NCI-H2196 treated with DMSO at 0.1 percent for 48 hours (cell line): Measurements from ENCODE around the gene EMILIN2.
A peak's percentile ranks its signal among the peaks of the same experiment; 100 is the strongest.

ENCODE experiments used
- DNase-seq: peaks from one replicate; lab custom pipeline; 2025; ENCODE audit not compliant: unreplicated experiment; lab: John Stamatoyannopoulos, UW

The EMILIN2 gene

GRCh38 chr18:2897448-2898185 lies 50.8 kb downstream of the EMILIN2 start:
- DNase-seq: no peak

GRCh38 chr18:2898186-2898640 lies 51.4 kb downstream of the EMILIN2 start:
- no peak for DNase-seq

GRCh38 chr18:2900684-2901422 lies 54.0 kb downstream of the EMILIN2 start:
- DNase-seq: no peak

DNA sequence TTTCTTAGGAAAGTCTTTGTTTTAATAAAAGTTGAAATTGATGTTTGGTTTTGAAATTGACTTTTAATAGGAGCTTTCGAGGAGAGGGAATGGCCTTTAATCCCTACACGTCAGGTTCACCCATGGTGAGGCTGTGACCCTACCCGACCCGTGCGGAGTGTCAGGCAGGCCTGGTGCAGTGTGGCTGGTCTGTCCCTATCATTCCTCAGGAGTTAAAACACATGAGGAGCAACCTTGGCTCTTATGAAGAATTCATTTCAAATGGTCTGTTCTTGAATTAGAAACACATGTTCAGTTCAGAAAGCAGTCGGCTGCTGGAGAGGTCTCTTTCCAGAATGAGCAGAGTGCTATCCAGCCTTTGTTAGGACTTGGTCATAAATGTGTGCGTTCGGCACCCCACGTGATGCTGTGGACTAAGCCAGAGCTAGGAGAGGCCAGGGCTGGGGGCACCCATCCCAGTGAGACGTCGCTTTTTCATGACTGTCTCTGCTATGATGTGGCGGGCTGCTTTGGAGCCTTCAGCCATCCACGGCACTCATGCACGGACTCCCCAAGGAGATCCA lies 54.7 kb downstream of the EMILIN2 start:
- no peak for DNase-seq

DNA sequence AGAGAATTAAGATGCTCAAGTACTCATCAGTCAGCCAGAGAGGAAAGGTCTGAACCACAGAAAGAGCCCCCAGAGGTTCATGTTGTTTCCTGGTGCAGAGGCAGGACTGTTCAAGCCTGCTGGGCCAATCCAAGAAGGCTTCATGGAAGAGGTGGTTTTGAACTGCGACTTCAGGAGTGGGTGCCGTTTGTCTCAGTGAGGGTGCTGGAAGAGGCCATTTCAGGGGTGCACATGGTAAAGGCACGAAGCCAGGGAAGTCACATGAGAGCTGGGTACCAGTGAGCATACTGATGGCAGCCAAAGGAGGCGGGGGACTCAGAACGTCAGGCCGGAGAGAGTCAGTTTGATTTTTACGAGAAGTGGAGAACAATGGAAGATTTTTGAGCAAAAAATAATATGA lies 55.5 kb downstream of the EMILIN2 start:
- DNase-seq: no peak

GRCh38 chr18:2903006-2903405 lies 56.2 kb downstream of the EMILIN2 start:
- DNase-seq: peak; percentile 31

DNA sequence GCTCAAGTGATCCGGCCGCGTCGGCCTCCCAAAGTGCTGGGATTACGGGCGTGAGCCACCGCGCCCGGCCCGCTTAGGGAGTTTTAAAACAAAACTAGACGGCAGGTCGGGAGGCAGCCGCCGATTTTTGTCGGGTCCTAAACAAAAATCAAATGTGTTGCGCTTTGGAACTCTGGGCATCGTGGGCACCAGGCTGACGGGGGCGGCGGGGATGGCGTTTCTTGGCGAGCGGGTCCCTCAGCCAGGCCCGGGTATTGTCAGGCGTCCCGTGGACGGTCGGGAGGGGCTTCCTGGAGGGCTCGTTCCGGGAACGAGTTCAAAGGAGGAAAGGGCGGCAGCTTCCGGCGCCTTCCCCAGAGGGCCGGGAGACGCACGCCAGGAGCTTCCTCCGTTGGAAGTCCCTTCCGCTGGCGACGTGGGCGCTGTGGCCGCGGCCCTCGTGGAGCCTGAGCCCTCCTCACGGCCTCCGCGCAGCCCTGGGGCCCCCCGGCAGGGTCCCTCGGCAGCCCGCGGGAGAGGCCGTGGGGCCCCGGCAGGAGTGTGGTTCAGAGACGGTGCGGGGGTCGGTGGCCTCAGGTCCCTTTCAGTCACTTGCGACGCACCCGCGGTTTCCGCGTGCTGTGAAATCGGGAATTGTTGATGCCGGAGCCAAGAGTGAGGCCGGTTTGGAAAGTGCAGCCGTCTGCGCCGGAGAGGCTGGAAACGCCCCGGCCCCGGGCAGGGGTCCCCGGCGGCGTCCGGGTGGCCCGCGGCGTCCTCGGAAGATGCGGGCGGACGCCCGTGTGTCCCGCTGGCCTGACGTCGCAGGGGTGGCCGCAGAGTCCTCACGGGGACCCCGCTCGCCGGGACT lies 59.3 kb downstream of the EMILIN2 start:
- DNase-seq: no peak

GRCh38 chr18:2906704-2907549 lies 60.1 kb downstream of the EMILIN2 start:
- no peak for DNase-seq

DNA sequence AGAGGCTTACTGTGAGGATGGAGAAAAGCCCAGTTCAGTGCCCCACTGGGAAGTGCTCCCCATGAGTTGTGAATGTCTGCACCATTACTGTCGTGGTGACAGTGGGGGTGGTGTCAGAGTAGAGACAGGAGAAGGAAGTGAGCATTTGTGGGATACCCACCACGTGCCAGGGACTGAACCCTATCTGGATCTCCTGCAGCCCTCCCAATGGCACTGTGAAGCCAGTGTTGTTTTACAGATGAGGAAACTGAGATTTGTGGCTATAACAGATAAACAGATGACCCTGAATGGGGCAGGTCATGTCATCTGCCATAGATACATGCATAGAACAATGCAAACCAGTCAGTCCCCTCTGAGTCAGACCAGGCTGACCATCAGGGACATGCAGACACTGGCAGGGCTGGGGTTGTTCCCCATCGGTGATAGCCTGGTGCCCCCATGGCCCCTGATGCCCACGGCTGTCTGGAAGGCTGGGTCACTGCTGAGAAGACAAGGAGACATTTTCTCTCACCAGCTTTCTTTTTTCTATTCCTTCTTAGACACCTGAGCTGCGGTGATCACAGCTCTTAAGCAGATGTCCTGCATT lies 60.8 kb downstream of the EMILIN2 start:
- no peak for DNase-seq

- DNase-seq: no peak
Observed at GRCh38 chr18:2908166-2908945, 61.5 kb downstream of the EMILIN2 start.

DNA sequence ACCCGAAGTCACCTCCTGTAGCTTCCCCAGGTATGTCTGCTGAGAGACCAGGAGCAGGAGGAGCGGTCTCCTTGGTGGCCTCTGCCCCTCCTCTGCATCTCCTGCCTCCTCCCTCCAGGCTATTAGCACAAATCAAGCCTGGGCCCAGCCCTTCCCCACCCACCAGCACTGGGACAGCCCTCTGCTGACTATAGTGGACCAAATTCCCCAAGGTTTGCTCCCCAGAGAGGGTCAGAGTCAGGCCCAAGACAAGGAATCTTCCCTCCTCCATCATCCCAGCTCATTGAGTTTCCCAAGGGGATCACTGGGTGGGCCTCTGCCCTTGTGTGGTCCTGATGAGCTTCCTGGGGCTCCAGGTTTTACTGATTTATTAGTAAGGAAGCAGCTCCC lies 62.1 kb downstream of the EMILIN2 start:
- DNase-seq: no peak

DNA sequence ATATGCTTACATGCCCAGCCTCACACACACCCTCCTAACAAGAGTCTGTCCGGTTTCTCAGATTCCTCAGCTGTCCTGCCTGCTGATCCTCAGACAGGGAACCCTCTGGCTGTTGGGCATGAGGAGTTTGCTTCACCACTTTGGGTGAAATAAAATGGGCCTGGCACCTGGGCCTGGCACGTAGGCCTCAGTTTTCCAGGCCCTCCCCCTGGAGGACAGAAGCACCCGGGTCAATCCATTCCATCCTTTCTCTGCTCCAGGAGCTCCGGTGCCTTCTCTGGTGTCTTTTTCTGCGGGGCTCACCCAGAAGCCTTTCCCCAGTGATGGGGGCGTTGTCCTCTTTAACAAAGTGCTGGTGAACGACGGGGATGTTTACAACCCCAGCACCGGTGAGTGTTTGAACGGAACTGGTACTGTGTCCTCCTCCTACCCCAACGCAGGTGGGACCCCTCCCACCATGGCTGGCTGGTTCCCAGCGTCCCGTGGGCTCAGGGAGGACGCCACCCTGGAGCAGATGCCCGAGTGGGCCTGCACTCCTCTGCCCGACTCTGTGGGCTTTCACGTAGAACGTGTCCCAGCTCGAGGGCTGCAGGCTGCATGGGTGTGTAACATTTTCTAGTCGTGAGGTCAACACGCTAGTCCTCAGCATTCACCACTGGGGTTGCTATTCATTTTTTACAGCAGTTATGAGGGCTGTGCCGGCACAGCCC lies 62.8 kb downstream of the EMILIN2 start:
- no peak for DNase-seq

DNA sequence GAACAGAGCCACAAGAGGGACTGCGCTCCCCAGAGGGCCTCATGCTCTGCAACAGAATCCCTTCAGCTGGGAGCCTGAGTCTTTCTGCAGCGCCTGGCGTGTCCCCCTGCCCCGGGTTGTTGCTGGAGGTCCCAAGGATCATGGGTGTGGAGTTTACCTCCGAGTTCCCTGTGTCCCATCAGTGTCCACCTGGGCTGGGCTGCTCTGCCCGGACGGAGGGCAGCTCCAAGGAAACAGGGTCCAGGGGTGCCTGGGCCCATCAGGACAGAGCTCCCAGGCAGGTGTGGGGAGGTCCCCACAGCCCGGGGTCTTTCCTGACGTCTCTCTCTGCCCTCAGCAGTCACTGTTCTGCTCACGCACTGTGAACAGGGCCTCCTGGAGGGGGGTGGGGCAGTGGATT lies 63.5 kb downstream of the EMILIN2 start:
- no peak for DNase-seq

- DNase-seq: no peak
Observed at GRCh38 chr18:2910751-2911425, 64.1 kb downstream of the EMILIN2 start.

- no peak for DNase-seq
Observed at GRCh38 chr18:2911533-2911932, 64.7 kb downstream of the EMILIN2 start.

- DNase-seq: no peak
Observed at GRCh38 chr18:2912357-2913299, 65.8 kb downstream of the EMILIN2 start.
